IMR-90 (cell line): ENCODE measurements around the gene OSTC. TPM values are rescaled to one million over a fixed set of nuclear protein-coding genes. Genes with fewer than 3 reads are reported as not detected.

Experiments
- ATAC-seq: fragments of 200-7000 bp; cut with Tn5 transposase; 2 replicates; pipeline ENCODE4 v1.9.1; 2020; ENCODE audit warnings: low read depth, mild to moderate bottlenecking, moderate library complexity
- BruUV-seq: library from RNA; stranded (reverse); fragments of 400-500 nt; replicated peaks from 2 replicates; lab custom pipeline; 2021; lab: Mats Ljungman, UMichigan
- CTCF ChIA-PET: fragments of 300-600 bp; formaldehyde crosslinking; extraction: SDS; loops from one replicate; lab custom pipeline; 2021; ENCODE audit warnings: antibody characterized with exemption; lab: Yijun Ruan, JAX
- POLR2A ChIA-PET: fragments of 300-600 bp; sonication (Branson Sonifier 250); formaldehyde crosslinking; loops from one replicate; lab custom pipeline; 2022; ENCODE audit warnings: antibody characterized with exemption; ENCODE audit not compliant: unreplicated experiment; lab: Charles Lee
- DNase-seq: peaks from one replicate; pipeline ENCODE4 v3.0.0; 2013
- H2AFZ ChIP-seq: replicated peaks from 2 replicates; pipeline ENCODE3; 2013; ENCODE audit warnings: low read length, mild to moderate bottlenecking; ENCODE audit not compliant: poor library complexity
- H2AK5ac ChIP-seq: 2 replicates; pipeline ENCODE4 v1.6.1; 2013; ENCODE audit warnings: low read depth, low read length, inconsistent platforms
- H2AK9ac ChIP-seq: replicated peaks from 2 replicates; pipeline ENCODE3; 2013; ENCODE audit warnings: mild to moderate bottlenecking, low read depth, low read length, moderate library complexity; ENCODE audit not compliant: poor library complexity
- H2BK120ac ChIP-seq: 2 replicates; pipeline ENCODE4 v1.6.1; 2013; ENCODE audit warnings: low read depth, low read length, inconsistent platforms
- H2BK15ac ChIP-seq: 3 replicates; pipeline ENCODE4 v1.6.1; 2013; ENCODE audit warnings: low read depth, low read length, inconsistent platforms
- H2BK20ac ChIP-seq: 2 replicates; pipeline ENCODE4 v1.6.1; 2013; ENCODE audit warnings: low read depth, mild to moderate bottlenecking, inconsistent platforms, low read length, moderate library complexity
- H2BK5ac ChIP-seq: 2 replicates; pipeline ENCODE4 v1.6.1; 2013; ENCODE audit warnings: mild to moderate bottlenecking, low read depth, low read length, inconsistent platforms; ENCODE audit not compliant: poor library complexity, severe bottlenecking
- H3K14ac ChIP-seq: replicated peaks from 2 replicates; pipeline ENCODE4 v1.6.1; 2013; ENCODE audit warnings: low read depth, low read length, inconsistent platforms
- H3K18ac ChIP-seq: 2 replicates; pipeline ENCODE4 v1.6.1; 2013; ENCODE audit warnings: low read depth, low read length, control low read depth
- H3K23ac ChIP-seq: 2 replicates; pipeline ENCODE4 v1.6.1; 2013; ENCODE audit warnings: low read depth, low read length, inconsistent platforms
- H3K27ac ChIP-seq: 2 replicates; pipeline ENCODE4 v1.5.1; 2013; ENCODE audit warnings: mild to moderate bottlenecking, control low read depth, low read length; ENCODE audit not compliant: insufficient read depth
- H3K27me3 ChIP-seq: 2 replicates; pipeline ENCODE4 v1.6.1; 2013; ENCODE audit warnings: low read length; ENCODE audit not compliant: control insufficient read depth, insufficient read depth
- H3K36me3 ChIP-seq: 2 replicates; pipeline ENCODE4 v1.6.1; 2013; ENCODE audit warnings: low read length, mixed read lengths; ENCODE audit not compliant: control insufficient read depth, insufficient read depth
- H3K4ac ChIP-seq: 2 replicates; pipeline ENCODE4 v1.6.1; 2013; ENCODE audit warnings: low read depth, low read length, inconsistent platforms
- H3K4me1 ChIP-seq: 2 replicates; pipeline ENCODE4 v1.6.1; 2013; ENCODE audit warnings: low read length, mixed read lengths; ENCODE audit not compliant: control insufficient read depth, insufficient read depth
- H3K4me2 ChIP-seq: 2 replicates; pipeline ENCODE4 v1.6.1; 2013; ENCODE audit warnings: low read depth, mild to moderate bottlenecking, control low read depth, low read length, moderate library complexity
- H3K4me3 ChIP-seq: 2 replicates; pipeline ENCODE4 v1.5.1; 2013; ENCODE audit warnings: low read depth, mild to moderate bottlenecking, control low read depth, low read length, moderate library complexity; ENCODE audit not compliant: insufficient read depth
- H3K56ac ChIP-seq: 2 replicates; pipeline ENCODE4 v1.6.1; 2013; ENCODE audit warnings: low read length, inconsistent platforms; ENCODE audit not compliant: insufficient read depth; ENCODE audit errors: extremely low read depth
- H3K79me1 ChIP-seq, 2 experiments: 2 replicates each; pipeline ENCODE4 v1.6.1; 2013; ENCODE audit warnings: low read length in 2 of 2, inconsistent platforms in 1 of 2, low read depth in 1 of 2
- H3K9ac ChIP-seq: 2 replicates; pipeline ENCODE4 v1.6.1; 2013; ENCODE audit warnings: low read depth, low read length, control low read depth
- H3K9me1 ChIP-seq: 2 replicates; pipeline ENCODE4 v1.6.1; 2013; ENCODE audit warnings: low read length, inconsistent platforms; ENCODE audit not compliant: insufficient read depth
- H3K9me3 ChIP-seq: 2 replicates; pipeline ENCODE4 v1.6.1; 2013; ENCODE audit warnings: low read length; ENCODE audit not compliant: control insufficient read depth, insufficient read depth
- H4K20me1 ChIP-seq: 2 replicates; pipeline ENCODE4 v1.6.1; 2013; ENCODE audit warnings: low read length, inconsistent platforms; ENCODE audit not compliant: insufficient read depth
- H4K5ac ChIP-seq: 2 replicates; pipeline ENCODE4 v1.6.1; 2013; ENCODE audit warnings: mild to moderate bottlenecking, low read depth, low read length, control low read depth
- H4K8ac ChIP-seq, 2 experiments: 2 replicates each; pipeline ENCODE4 v1.6.1; 2013; ENCODE audit warnings: low read depth in 2 of 2, low read length in 2 of 2, control low read depth in 1 of 2, inconsistent platforms in 1 of 2
- H4K91ac ChIP-seq: 2 replicates; pipeline ENCODE4 v1.6.1; 2013; ENCODE audit warnings: low read depth, low read length, inconsistent platforms; ENCODE audit not compliant: insufficient read depth
- BHLHE40 ChIP-seq: fragments of 150-350 bp; IDR thresholded peaks from 2 replicates; pipeline ENCODE4 v1.6.1; 2016; ENCODE audit warnings: mild to moderate bottlenecking, low read depth, low read length
- CEBPB ChIP-seq: IDR thresholded peaks from 2 replicates; pipeline ENCODE4 v1.6.1; 2012; ENCODE audit warnings: low read depth, low read length, improper control_type of control experiment
- CHD1 ChIP-seq: IDR thresholded peaks from 2 replicates; pipeline ENCODE4 v1.6.1; 2012; ENCODE audit warnings: low read depth, low read length, improper control_type of control experiment
- CTCF ChIP-seq: conservative IDR thresholded peaks from 2 replicates; pipeline ENCODE4 v1.5.1; 2012; ENCODE audit warnings: mild to moderate bottlenecking, low read depth, low read length, improper control_type of control experiment
- ELK1 ChIP-seq: fragments of 150-350 bp; IDR thresholded peaks from 2 replicates; pipeline ENCODE4 v1.6.1; 2016; ENCODE audit warnings: low read depth, mild to moderate bottlenecking, low read length, moderate library complexity, borderline replicate concordance
- FOS ChIP-seq: fragments of 150-350 bp; IDR thresholded peaks from 2 replicates; pipeline ENCODE4 v1.6.1; 2016; ENCODE audit warnings: low read depth, low read length
- MAFK ChIP-seq: IDR thresholded peaks from 2 replicates; pipeline ENCODE4 v1.6.1; 2012; ENCODE audit warnings: low read depth, low read length, improper control_type of control experiment
- MAZ ChIP-seq: IDR thresholded peaks from 2 replicates; pipeline ENCODE4 v1.6.1; 2012; ENCODE audit warnings: low read depth, mild to moderate bottlenecking, low read length, improper control_type of control experiment, moderate library complexity, borderline replicate concordance
- MXI1 ChIP-seq: IDR thresholded peaks from 2 replicates; pipeline ENCODE4 v1.6.1; 2012; ENCODE audit warnings: low read depth, mild to moderate bottlenecking, low read length, moderate library complexity, borderline replicate concordance
- NFE2L2 ChIP-seq: fragments of 150-350 bp; IDR thresholded peaks from 2 replicates; pipeline ENCODE4 v1.6.1; 2016; ENCODE audit warnings: low read depth, mild to moderate bottlenecking, low read length
- POLR2A ChIP-seq: IDR thresholded peaks from 2 replicates; pipeline ENCODE4 v1.6.1; 2012; ENCODE audit warnings: mild to moderate bottlenecking, low read depth, low read length
- RAD21 ChIP-seq: IDR thresholded peaks from 2 replicates; pipeline ENCODE4 v1.6.1; 2012; ENCODE audit warnings: low read length, improper control_type of control experiment
- RCOR1 ChIP-seq: IDR thresholded peaks from 2 replicates; pipeline ENCODE4 v1.6.1; 2012; ENCODE audit warnings: mild to moderate bottlenecking, low read length, improper control_type of control experiment; ENCODE audit not compliant: insufficient replicate concordance
- RFX5 ChIP-seq: IDR thresholded peaks from 2 replicates; pipeline ENCODE4 v1.8.0; 2012; ENCODE audit warnings: low read depth, mild to moderate bottlenecking, low read length, moderate library complexity
- SMC3 ChIP-seq: fragments of 150-350 bp; IDR thresholded peaks from 2 replicates; pipeline ENCODE4 v1.6.1; 2016; ENCODE audit warnings: low read depth, mild to moderate bottlenecking, antibody characterized with exemption, low read length, moderate library complexity
- USF2 ChIP-seq: fragments of 150-350 bp; IDR thresholded peaks from 2 replicates; pipeline ENCODE4 v1.6.1; 2017; ENCODE audit warnings: mild to moderate bottlenecking, antibody characterized with exemption, low read length, low read depth
- WGBS, 2 experiments: methylation state at CpG; one replicate each; pipeline versions ENCODE4 v1.1.5 to v1.1.7; 2013; ENCODE audit warnings: missing lambda C conversion rate in 2 of 2; ENCODE audit not compliant: insufficient read length in 1 of 2; ENCODE audit errors: extremely low coverage in 2 of 2; 5-methylcytosine and 5-hydroxymethylcytosine counted together
- dilution Hi-C: fragments of 300-500 bp; cut with HindIII; formaldehyde crosslinking; loops from one replicate; pipeline ENCODE4 v1.14.3; 2018; ENCODE audit warnings: low sequenced_read_pairs; ENCODE audit not compliant: unreplicated experiment
- in situ Hi-C: fragments of 300-500 bp; cut with MboI; formaldehyde crosslinking; loops from 3 replicates; pipeline ENCODE4 v1.14.3; 2019; ENCODE audit warnings: low sequenced_read_pairs, inconsistent platforms, mixed read lengths
- intact Hi-C: fragments of 100-400 bp; cut with micrococcal nuclease; formaldehyde crosslinking; loops from 2 replicates; pipeline ENCODE4 v1.10.0; 2022
- polyA plus RNA-seq, 3 experiments: library from polyadenylated mRNA; depleted of rRNA; stranded (reverse); fragments of >200 nt; gene quantifications; 2 replicates each; pipeline ENCODE4 v1.2.3, GENCODE V29; 2012; ENCODE audit warnings: low replicate concordance in 1 of 3
- total RNA-seq: library from RNA; depleted of rRNA; stranded (reverse); fragments of >200 nt; gene quantifications from 2 replicates; pipeline ENCODE4 v1.2.3, GENCODE V29; 2012

Gene OSTC
- total and polyA plus RNA-seq, 2 of the 4 experiments (the other 2 are of a cell fraction) = 173 to 13,576 TPM

GRCh38 chr4:108706289-108706688 lies 55.9 kb downstream of the OSTC start:
- no peak overlapping the region for H4K5ac ChIP-seq
- TF ChIP-seq CHD1 (no peak), RAD21 (no peak), FOS (no peak), RFX5 (no peak), SMC3 (no peak), NFE2L2 (no peak), ELK1 (no peak), POLR2A (no peak), RCOR1 (no peak), CTCF (no peak), USF2 (no peak), MAFK (no peak), CEBPB (no peak), BHLHE40 (no peak), MAZ (no peak), MXI1 (no peak)
- H3K36me3 ChIP-seq = no peaks in the 10 kb centered on the region
- ATAC-seq (no peak), DNase-seq (no peak)
- no CpG with 5 or more reads among the region's 4 CpGs for WGBS, 2 experiments
- no peak overlapping the region for H3K4ac ChIP-seq
- no peak overlapping the region for H2BK120ac ChIP-seq
- H2AK5ac ChIP-seq = no peak overlapping the region
- H2BK15ac ChIP-seq = no peak overlapping the region
- no peak overlapping the region for H3K9ac ChIP-seq
- no peak overlapping the region for H4K8ac ChIP-seq
- H2BK20ac ChIP-seq = no peak overlapping the region
- no peak overlapping the region for H3K4me2 ChIP-seq
- H3K56ac ChIP-seq = no peak overlapping the region
- no peaks in the 10 kb centered on the region for H3K9me3 ChIP-seq
- H3K27ac ChIP-seq = no peak overlapping the region
- intact Hi-C loops = no loop called here
- no peak overlapping the region for H3K14ac ChIP-seq
- H4K20me1 ChIP-seq = no peaks in the 10 kb centered on the region
- H3K79me1 ChIP-seq = no peaks in the 10 kb centered on the region
- in situ Hi-C loops = no loop called here
- no peak overlapping the region for H3K23ac ChIP-seq
- no peaks in the 10 kb centered on the region for H3K9me1 ChIP-seq
- no peak overlapping the region for H3K4me3 ChIP-seq
- H3K4me1 ChIP-seq = no peaks in the 10 kb centered on the region
- H2AFZ ChIP-seq = no peak overlapping the region
- H3K27me3 ChIP-seq = no peaks in the 10 kb centered on the region; the same call in 1 of the 2 replicates
- no peak overlapping the region for H2BK5ac ChIP-seq
- dilution Hi-C loops = no loop called here
- no peak overlapping the region for H3K18ac ChIP-seq
- POLR2A ChIA-PET = no interaction called here
- BruUV-seq = no TSS peak
- H2AK9ac ChIP-seq = no peak overlapping the region
- CTCF ChIA-PET = no interaction called here
- no peak overlapping the region for H4K91ac ChIP-seq
